A673 (cell line): ENCODE data around the gene GATB. TPM values are rescaled to one million over a fixed set of nuclear protein-coding genes. Genes with fewer than 3 reads are reported as not detected.

ENCODE experiments used
- BruUV-seq: library from RNA; stranded (reverse); fragments of 400-500 nt; replicated peaks from 2 replicates; lab custom pipeline; 2021; lab: Mats Ljungman, UMichigan
- CTCF ChIA-PET: fragments of 300-600 bp; sonication (Branson Sonifier 250); formaldehyde crosslinking; loops from one replicate; lab custom pipeline; 2022; ENCODE audit warnings: antibody characterized with exemption; lab: Charles Lee
- POLR2A ChIA-PET: fragments of 300-600 bp; sonication (Branson Sonifier 250); formaldehyde crosslinking; loops from one replicate; lab custom pipeline; 2022; ENCODE audit warnings: antibody characterized with exemption; ENCODE audit not compliant: low non-redundant PET; lab: Charles Lee
- DNase-seq: peaks from one replicate; pipeline ENCODE4 v3.0.0-alpha.2; 2015; ENCODE audit warnings: low spot score
- H3K27ac ChIP-seq: fragments of 200-600 bp; sonication (generic); 2 replicates; pipeline ENCODE4 v1.5.1; 2016; ENCODE audit warnings: mixed run types, low read depth, mild to moderate bottlenecking, mixed read lengths, antibody characterized with exemption, low read length; ENCODE audit not compliant: poor library complexity, severe bottlenecking
- H3K27me3 ChIP-seq: fragments of 200-600 bp; sonication (generic); replicated peaks from 2 replicates; pipeline ENCODE4 v1.6.1; 2017; ENCODE audit warnings: mixed run types, low read depth, mild to moderate bottlenecking, mixed read lengths, antibody characterized with exemption, low read length; ENCODE audit not compliant: insufficient read depth, poor library complexity
- H3K36me3 ChIP-seq: fragments of 200-600 bp; sonication (generic); 2 replicates; pipeline ENCODE4 v1.6.1; 2016; ENCODE audit warnings: mixed run types, mild to moderate bottlenecking, mixed read lengths, antibody characterized with exemption, low read length; ENCODE audit not compliant: insufficient read depth, poor library complexity, severe bottlenecking
- H3K4me1 ChIP-seq: fragments of 200-600 bp; sonication (generic); 2 replicates; pipeline ENCODE4 v1.6.1; 2017; ENCODE audit warnings: mixed run types, mild to moderate bottlenecking, mixed read lengths, antibody characterized with exemption, low read length; ENCODE audit not compliant: insufficient read depth, poor library complexity, severe bottlenecking
- H3K4me3 ChIP-seq: fragments of 200-600 bp; sonication (generic); 2 replicates; pipeline ENCODE4 v1.5.1; 2016; ENCODE audit warnings: low read depth, mixed run types, mild to moderate bottlenecking, mixed read lengths, low read length; ENCODE audit not compliant: poor library complexity, severe bottlenecking
- H3K9me3 ChIP-seq: fragments of 200-600 bp; sonication (generic); 2 replicates; pipeline ENCODE4 v1.6.1; 2016; ENCODE audit warnings: mixed run types, low read depth, mild to moderate bottlenecking, mixed read lengths, antibody characterized with exemption, low read length; ENCODE audit not compliant: poor library complexity, severe bottlenecking
- EZH2 ChIP-seq: fragments of 200-600 bp; sonication (generic); IDR thresholded peaks from 2 replicates; pipeline ENCODE4 v1.6.1; 2017; ENCODE audit warnings: borderline replicate concordance, low read depth, mild to moderate bottlenecking, mixed read lengths, antibody characterized with exemption, low read length; ENCODE audit not compliant: poor library complexity, severe bottlenecking
- intact Hi-C: fragments of 100-400 bp; cut with micrococcal nuclease; formaldehyde crosslinking; loops from one replicate; pipeline ENCODE4 v1.10.0; 2022; ENCODE audit not compliant: unreplicated experiment
- total RNA-seq: library from RNA; stranded (reverse); gene quantifications from 2 replicates; pipeline ENCODE4 v1.2.3, GENCODE V29; 2021
- TF ChIP-seq, protein P1 (sequence below): fragments of 300-800, 200-600 bp; sonication (generic); conservative IDR thresholded peaks from 2 replicates; pipeline ENCODE4 v1.5.1; 2017; ENCODE audit warnings: low read depth, mild to moderate bottlenecking, antibody characterized with exemption, low read length, moderate library complexity, mixed read lengths

GATB gene
- total RNA-seq, 1 experiment from 2014 or later: 23.8 TPM

GRCh38 chr4:151807220-151807619 lies 46.4 kb upstream of the GATB start:
- DNase-seq: no peak
- Histone ChIP-seq H3K4me3 (no peak overlapping the region), H3K27me3 (no peaks in the 10 kb centered on the region), H3K36me3 (no peaks in the 10 kb centered on the region), H3K27ac (no peak overlapping the region), H3K4me1 (no peaks in the 10 kb centered on the region), H3K9me3 (no peaks in the 10 kb centered on the region)
- BruUV-seq: no TSS peak
- CTCF ChIA-PET: no interaction called here
- POLR2A ChIA-PET: no interaction called here
- intact Hi-C loops: no loop called here
- TF ChIP-seq, protein P1, sequence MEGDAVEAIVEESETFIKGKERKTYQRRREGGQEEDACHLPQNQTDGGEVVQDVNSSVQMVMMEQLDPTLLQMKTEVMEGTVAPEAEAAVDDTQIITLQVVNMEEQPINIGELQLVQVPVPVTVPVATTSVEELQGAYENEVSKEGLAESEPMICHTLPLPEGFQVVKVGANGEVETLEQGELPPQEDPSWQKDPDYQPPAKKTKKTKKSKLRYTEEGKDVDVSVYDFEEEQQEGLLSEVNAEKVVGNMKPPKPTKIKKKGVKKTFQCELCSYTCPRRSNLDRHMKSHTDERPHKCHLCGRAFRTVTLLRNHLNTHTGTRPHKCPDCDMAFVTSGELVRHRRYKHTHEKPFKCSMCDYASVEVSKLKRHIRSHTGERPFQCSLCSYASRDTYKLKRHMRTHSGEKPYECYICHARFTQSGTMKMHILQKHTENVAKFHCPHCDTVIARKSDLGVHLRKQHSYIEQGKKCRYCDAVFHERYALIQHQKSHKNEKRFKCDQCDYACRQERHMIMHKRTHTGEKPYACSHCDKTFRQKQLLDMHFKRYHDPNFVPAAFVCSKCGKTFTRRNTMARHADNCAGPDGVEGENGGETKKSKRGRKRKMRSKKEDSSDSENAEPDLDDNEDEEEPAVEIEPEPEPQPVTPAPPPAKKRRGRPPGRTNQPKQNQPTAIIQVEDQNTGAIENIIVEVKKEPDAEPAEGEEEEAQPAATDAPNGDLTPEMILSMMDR: no peak
- no peak for TF ChIP-seq EZH2

- BruUV-seq: no TSS peak
- intact Hi-C loops: no loop called here
- Histone ChIP-seq H3K9me3 (no peaks in the 10 kb centered on the region), H3K4me1 (no peaks in the 10 kb centered on the region), H3K4me3 (no peak overlapping the region), H3K36me3 (no peaks in the 10 kb centered on the region), H3K27me3 (no peaks in the 10 kb centered on the region), H3K27ac (no peak overlapping the region)
- no peak for TF ChIP-seq EZH2
- TF ChIP-seq, protein P1: no peak
- ChIA-PET POLR2A (no interaction called here), CTCF (no interaction called here)
- DNase-seq: no peak
Observed at GRCh38 chr4:151806511-151806927, 45.7 kb upstream of the GATB start.

GRCh38 chr4:151804821-151805220 lies 44.0 kb upstream of the GATB start:
- no peak overlapping the region for H3K4me3 ChIP-seq
- no peak overlapping the region for H3K27ac ChIP-seq
- POLR2A ChIA-PET: no interaction called here
- H3K9me3 ChIP-seq: no peaks in the 10 kb centered on the region
- intact Hi-C loops: no loop called here
- H3K27me3 ChIP-seq: no peaks in the 10 kb centered on the region
- CTCF ChIA-PET: no interaction called here
- TF ChIP-seq, protein P1: no peak
- TF ChIP-seq EZH2: no peak
- H3K36me3 ChIP-seq: no peaks in the 10 kb centered on the region
- no peaks in the 10 kb centered on the region for H3K4me1 ChIP-seq
- DNase-seq: no peak
- no TSS peak for BruUV-seq
